HFFc6 (cell line): Measurements from ENCODE around the gene IAH1. TPM values are rescaled to one million over a fixed set of nuclear protein-coding genes. Genes with fewer than 3 reads are reported as not detected.

Experiments
- DNase-seq: peaks from one replicate; pipeline ENCODE4 v3.0.0-alpha.2; 2018
- H3K27ac Mint-ChIP-seq: 2 replicates; pipeline ENCODE4 v1.8.0; 2020; ENCODE audit warnings: mild to moderate bottlenecking, mixed read lengths
- H3K27me3 Mint-ChIP-seq: 2 replicates; pipeline ENCODE4 v1.8.0; 2021; ENCODE audit warnings: mild to moderate bottlenecking, moderate library complexity, mixed read lengths; ENCODE audit not compliant: insufficient read depth
- H3K36me3 Mint-ChIP-seq: 2 replicates; pipeline ENCODE4 v1.8.0; 2021; ENCODE audit warnings: low read depth, mixed read lengths
- H3K4me1 Mint-ChIP-seq: 2 replicates; pipeline ENCODE4 v1.8.0; 2020; ENCODE audit warnings: low read depth, mixed read lengths
- H3K4me3 Mint-ChIP-seq: 2 replicates; pipeline ENCODE4 v1.8.0; 2020; ENCODE audit warnings: mild to moderate bottlenecking, moderate library complexity, mixed read lengths
- H3K9me3 Mint-ChIP-seq: 2 replicates; pipeline ENCODE4 v1.8.0; 2020; ENCODE audit warnings: mild to moderate bottlenecking, mixed read lengths
- total RNA-seq, 6 experiments: library from RNA; stranded (reverse); fragmentation: NEBNext Ultra II Directional; extraction: Animal tissue kit (Norgen Biotek cat#: 25700); gene quantifications; 2 replicates in 1 of 6; 3 replicates in 5 of 6; pipeline ENCODE4 v1.2.3, GENCODE V29; 2021
- TF ChIP-seq, protein P1 (sequence below): fragments of 200-600 bp; sonication (generic); IDR thresholded peaks from 2 replicates; pipeline ENCODE4 v1.5.0; 2021; ENCODE audit warnings: antibody characterized with exemption, mild to moderate bottlenecking

Gene IAH1
- total RNA-seq, 6 experiments from 2014 or later, result 65.5 to 79.0 (median 71.0) TPM

DNA sequence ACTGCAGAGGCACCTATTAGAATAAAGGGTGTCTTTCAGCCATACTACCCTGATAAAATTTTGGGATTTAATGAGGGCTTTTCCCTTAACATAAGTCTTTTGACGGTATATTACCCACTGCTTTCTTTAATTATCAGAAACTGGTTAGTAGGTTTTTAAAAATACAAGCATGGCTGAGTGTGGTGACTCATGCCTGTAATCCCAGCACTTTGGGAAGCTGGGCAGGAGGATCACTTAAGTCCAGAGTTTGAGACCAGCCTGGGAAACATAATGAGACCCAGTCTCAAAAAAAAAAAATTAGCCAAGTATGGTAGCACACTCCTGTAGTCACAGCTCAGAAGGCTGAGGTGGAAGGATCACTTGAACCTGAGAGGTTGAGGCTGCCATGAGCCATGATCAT, 34.8 kb upstream of the IAH1 start:
- Mint-ChIP-seq H3K4me3 (peak overlapping the region; percentile 56), H3K36me3 (peaks cover 41% of the 10 kb centered on the region), H3K27ac (peak overlapping the region; percentile 92), H3K9me3 (no peaks in the 10 kb centered on the region), H3K27me3 (no peaks in the 10 kb centered on the region), H3K4me1 (peaks cover 22% of the 10 kb centered on the region)
- TF ChIP-seq, protein P1, sequence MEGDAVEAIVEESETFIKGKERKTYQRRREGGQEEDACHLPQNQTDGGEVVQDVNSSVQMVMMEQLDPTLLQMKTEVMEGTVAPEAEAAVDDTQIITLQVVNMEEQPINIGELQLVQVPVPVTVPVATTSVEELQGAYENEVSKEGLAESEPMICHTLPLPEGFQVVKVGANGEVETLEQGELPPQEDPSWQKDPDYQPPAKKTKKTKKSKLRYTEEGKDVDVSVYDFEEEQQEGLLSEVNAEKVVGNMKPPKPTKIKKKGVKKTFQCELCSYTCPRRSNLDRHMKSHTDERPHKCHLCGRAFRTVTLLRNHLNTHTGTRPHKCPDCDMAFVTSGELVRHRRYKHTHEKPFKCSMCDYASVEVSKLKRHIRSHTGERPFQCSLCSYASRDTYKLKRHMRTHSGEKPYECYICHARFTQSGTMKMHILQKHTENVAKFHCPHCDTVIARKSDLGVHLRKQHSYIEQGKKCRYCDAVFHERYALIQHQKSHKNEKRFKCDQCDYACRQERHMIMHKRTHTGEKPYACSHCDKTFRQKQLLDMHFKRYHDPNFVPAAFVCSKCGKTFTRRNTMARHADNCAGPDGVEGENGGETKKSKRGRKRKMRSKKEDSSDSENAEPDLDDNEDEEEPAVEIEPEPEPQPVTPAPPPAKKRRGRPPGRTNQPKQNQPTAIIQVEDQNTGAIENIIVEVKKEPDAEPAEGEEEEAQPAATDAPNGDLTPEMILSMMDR, result no peak
- DNase-seq, result no peak

GRCh38 chr2:9440058-9440727, 34.2 kb upstream of the IAH1 start:
- Mint-ChIP-seq H3K9me3 (no peaks in the 10 kb centered on the region), H3K36me3 (peaks cover 44% of the 10 kb centered on the region), H3K4me3 (no peak overlapping the region), H3K27me3 (no peaks in the 10 kb centered on the region), H3K27ac (peak overlapping the region; percentile 92), H3K4me1 (peaks cover 22% of the 10 kb centered on the region)
- TF ChIP-seq, protein P1, result no peak
- peak; percentile 51 for DNase-seq

DNA sequence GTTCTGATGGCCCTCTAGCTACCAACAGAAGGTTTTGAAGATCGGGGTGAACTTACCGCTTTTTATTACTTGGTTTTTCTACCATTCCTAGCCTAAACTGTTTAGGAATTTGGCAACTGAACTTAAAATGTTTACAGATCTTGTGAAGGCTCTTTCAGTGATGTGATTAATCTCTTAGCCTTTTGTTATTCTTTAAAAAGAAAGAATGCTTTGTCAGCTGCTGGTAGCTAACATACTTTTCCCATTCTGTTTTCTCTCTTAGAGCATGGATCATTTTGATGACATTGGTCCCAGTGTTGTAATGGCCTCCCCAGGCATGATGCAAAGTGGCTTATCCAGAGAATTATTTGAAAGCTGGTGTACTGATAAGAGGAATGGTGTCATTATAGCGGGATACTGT, 32.8 kb upstream of the IAH1 start:
- Mint-ChIP-seq H3K9me3 (no peaks in the 10 kb centered on the region), H3K27ac (peak overlapping the region; percentile 59), H3K4me1 (peaks cover 22% of the 10 kb centered on the region), H3K36me3 (peaks cover 45% of the 10 kb centered on the region), H3K4me3 (no peak overlapping the region), H3K27me3 (no peaks in the 10 kb centered on the region)
- DNase-seq, result no peak
- TF ChIP-seq, protein P1, result no peak

DNA sequence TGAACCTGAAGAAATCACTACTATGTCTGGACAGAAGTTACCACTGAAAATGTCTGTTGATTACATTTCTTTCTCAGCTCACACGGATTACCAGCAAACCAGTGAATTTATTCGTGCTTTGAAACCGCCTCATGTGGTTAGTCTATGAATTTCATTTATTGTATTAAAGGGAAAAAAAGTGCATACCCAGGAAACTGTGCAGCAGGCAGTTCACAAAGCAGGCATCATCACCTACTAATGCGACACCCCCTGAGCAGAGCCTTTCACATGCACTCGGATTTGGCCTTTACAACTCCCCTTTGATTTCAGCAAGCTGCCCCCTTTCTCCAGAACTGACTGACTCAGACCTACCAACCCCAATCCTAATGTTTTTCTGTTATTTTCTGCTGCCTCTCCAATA, 30.8 kb upstream of the IAH1 start:
- TF ChIP-seq, protein P1, result no peak
- H3K36me3 Mint-ChIP-seq, result peaks cover 36% of the 10 kb centered on the region
- H3K9me3 Mint-ChIP-seq, result no peaks in the 10 kb centered on the region

GRCh38 chr2:9445089-9445488, 29.3 kb upstream of the IAH1 start:
- H3K36me3 Mint-ChIP-seq, result peaks cover 41% of the 10 kb centered on the region
- TF ChIP-seq, protein P1, result no peak
- H3K9me3 Mint-ChIP-seq, result no peaks in the 10 kb centered on the region
- H3K27me3 Mint-ChIP-seq, result no peaks in the 10 kb centered on the region
- H3K4me3 Mint-ChIP-seq, result no peak overlapping the region
- H3K27ac Mint-ChIP-seq, result no peak overlapping the region
- DNase-seq, result no peak
- H3K4me1 Mint-ChIP-seq, result peaks cover 14% of the 10 kb centered on the region

More for the DNA sequence above, 30.8 kb upstream of the IAH1 start:
- no peak for DNase-seq
- no peak overlapping the region for H3K27ac Mint-ChIP-seq
- no peak overlapping the region for H3K4me3 Mint-ChIP-seq
- peaks cover 22% of the 10 kb centered on the region for H3K4me1 Mint-ChIP-seq
- H3K27me3 Mint-ChIP-seq, result no peaks in the 10 kb centered on the region
